ENCODE data around the gene APLP2. TPM values are rescaled to one million over a fixed set of nuclear protein-coding genes. Genes with fewer than 3 reads are reported as not detected.

Gene APLP2
- total and polyA plus RNA-seq, 2 of the 13 experiments (the other 11 are each of a cell fraction or from before 2014, with no cell fraction given) = 315 to 594 TPM

DNA sequence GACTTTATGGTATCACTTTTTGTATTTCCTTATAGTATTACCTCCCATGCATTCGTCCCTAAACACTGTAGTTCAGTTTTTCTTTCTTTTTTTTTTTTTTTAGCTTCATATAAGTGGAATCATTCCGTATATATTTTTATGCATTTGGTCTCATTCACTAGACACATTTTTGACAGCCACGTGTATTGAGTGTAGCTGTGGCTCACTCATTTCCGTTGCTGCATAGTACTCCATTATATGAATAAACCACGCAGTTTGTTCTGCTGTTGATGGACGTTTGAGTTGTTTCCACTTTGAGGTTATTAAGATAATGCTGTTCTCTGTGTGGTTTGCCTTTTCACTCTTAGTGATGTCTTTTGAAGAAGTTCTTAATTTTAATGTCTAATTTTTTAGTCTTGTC lies 8.4 kb downstream of the APLP2 start (continued):
- TF ChIP-seq PHF20 (CRISPR knock-in tag; IDR thresholded peaks at IDR 0.05) (no peak), HDAC2 (CRISPR knock-in tag; IDR thresholded peaks at IDR 0.05) (no peak), ZNF781 (CRISPR knock-in tag; IDR thresholded peaks at IDR 0.05; ENCODE audit: borderline replicate concordance, not compliant biosample characterization) (no peak), ATF7 (IDR thresholded peaks at IDR 0.05) (no peak), ATF7 (CRISPR knock-in tag; IDR thresholded peaks at IDR 0.05) (no peak), RELA (CRISPR knock-in tag; IDR thresholded peaks at IDR 0.05) (no peak)
- TF ChIP-seq, protein P1, sequence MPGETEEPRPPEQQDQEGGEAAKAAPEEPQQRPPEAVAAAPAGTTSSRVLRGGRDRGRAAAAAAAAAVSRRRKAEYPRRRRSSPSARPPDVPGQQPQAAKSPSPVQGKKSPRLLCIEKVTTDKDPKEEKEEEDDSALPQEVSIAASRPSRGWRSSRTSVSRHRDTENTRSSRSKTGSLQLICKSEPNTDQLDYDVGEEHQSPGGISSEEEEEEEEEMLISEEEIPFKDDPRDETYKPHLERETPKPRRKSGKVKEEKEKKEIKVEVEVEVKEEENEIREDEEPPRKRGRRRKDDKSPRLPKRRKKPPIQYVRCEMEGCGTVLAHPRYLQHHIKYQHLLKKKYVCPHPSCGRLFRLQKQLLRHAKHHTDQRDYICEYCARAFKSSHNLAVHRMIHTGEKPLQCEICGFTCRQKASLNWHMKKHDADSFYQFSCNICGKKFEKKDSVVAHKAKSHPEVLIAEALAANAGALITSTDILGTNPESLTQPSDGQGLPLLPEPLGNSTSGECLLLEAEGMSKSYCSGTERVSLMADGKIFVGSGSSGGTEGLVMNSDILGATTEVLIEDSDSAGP (CRISPR knock-in tag; IDR thresholded peaks at IDR 0.05; ENCODE audit: borderline replicate concordance) = no peak
- TF ChIP-seq, protein P2, sequence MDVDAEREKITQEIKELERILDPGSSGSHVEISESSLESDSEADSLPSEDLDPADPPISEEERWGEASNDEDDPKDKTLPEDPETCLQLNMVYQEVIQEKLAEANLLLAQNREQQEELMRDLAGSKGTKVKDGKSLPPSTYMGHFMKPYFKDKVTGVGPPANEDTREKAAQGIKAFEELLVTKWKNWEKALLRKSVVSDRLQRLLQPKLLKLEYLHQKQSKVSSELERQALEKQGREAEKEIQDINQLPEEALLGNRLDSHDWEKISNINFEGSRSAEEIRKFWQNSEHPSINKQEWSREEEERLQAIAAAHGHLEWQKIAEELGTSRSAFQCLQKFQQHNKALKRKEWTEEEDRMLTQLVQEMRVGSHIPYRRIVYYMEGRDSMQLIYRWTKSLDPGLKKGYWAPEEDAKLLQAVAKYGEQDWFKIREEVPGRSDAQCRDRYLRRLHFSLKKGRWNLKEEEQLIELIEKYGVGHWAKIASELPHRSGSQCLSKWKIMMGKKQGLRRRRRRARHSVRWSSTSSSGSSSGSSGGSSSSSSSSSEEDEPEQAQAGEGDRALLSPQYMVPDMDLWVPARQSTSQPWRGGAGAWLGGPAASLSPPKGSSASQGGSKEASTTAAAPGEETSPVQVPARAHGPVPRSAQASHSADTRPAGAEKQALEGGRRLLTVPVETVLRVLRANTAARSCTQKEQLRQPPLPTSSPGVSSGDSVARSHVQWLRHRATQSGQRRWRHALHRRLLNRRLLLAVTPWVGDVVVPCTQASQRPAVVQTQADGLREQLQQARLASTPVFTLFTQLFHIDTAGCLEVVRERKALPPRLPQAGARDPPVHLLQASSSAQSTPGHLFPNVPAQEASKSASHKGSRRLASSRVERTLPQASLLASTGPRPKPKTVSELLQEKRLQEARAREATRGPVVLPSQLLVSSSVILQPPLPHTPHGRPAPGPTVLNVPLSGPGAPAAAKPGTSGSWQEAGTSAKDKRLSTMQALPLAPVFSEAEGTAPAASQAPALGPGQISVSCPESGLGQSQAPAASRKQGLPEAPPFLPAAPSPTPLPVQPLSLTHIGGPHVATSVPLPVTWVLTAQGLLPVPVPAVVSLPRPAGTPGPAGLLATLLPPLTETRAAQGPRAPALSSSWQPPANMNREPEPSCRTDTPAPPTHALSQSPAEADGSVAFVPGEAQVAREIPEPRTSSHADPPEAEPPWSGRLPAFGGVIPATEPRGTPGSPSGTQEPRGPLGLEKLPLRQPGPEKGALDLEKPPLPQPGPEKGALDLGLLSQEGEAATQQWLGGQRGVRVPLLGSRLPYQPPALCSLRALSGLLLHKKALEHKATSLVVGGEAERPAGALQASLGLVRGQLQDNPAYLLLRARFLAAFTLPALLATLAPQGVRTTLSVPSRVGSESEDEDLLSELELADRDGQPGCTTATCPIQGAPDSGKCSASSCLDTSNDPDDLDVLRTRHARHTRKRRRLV (CRISPR knock-in tag; IDR thresholded peaks at IDR 0.05) = no peak

Measured in HepG2 (cell line).